HG03108 (cell line): ENCODE measurements around the gene TMEM54.

Experiments used
- ATAC-seq: cut with Tn5 transposase; IDR thresholded peaks from one replicate; pipeline ENCODE4 v1.9.1; 2021; ENCODE audit warnings: moderate library complexity; ENCODE audit not compliant: unreplicated experiment

Gene TMEM54

DNA sequence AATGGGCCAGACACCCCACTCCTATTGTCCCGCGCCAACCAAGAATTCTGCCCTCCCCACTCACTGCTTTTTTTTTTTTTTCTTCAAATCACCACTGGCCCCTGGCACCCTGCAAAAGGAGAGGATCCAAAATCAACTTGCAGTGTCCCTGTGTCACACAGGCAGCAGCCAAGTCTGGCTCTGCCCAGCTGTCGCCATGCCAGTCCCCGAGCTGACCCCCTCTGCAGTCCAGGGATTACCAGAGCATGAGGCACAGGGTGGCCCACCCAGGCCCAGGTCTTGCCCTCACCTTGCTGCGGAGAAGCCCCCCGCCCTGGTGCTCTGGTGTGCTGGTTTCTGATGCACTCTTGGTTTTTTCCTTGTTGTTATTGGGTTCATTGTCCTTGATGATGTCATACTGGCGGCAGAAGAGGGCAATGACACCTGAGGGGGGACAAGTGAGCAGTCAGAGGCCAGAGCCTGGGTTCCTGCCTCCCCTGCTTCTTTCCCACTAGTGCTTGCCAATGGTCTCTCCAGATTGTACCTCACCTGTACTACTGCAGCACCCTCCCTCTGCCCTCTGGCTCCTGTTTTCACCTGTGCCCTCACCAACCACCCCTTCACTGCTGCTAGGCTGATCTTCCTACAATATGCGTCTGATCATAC is 36.7 kb downstream of the TMEM54 start:
- ATAC-seq = no peak

DNA sequence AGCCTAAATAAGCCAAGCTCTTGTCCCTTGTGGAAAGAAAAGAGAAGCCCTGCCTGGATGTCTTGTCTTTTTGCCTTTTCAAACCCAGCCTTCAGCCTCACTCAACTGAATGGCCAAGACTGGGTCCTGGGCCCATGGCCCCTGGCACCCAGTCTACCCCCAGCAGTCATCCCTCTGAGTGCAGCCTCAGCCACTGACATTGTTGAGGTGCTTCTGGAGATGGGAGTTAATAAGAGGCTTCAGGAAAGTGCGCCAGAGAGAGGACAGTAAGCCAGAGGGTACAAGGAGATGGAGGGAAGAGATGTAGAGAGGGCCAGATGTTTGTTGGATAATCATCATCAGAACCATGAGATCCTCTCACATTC is 37.3 kb downstream of the TMEM54 start:
- ATAC-seq = no peak

DNA sequence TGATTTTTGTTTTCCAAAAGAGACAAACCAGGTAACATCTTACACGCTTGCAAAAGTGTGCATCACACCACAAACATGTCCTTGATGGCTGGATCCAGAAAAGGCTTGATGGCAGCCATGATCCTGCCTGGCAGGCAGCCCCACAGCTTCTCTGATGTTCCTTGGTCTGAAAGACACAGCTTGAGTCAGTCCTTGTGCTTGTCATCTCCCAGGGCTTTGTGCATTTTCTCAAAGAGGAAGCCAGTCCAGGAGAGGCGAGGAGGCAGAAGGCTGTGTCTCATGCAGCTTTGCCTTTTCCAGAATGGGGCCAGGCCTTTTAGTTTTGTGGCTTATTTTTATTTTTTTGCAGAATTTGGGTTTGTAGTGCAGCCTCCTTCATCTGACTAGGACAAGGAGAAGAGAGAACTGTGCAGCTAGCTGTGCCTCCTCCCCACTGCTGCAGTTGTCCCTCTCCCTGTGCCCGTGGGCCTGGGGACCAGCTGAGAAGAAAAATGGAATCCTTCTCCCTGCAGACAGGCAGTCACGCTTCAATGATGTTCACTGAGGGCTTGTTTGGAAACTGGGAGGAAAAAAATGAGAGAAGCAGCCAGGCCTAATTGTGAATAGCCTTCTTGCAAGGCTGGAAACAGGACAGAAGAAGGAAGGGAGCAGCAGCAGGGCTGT is 37.8 kb downstream of the TMEM54 start:
- ATAC-seq = no peak

DNA sequence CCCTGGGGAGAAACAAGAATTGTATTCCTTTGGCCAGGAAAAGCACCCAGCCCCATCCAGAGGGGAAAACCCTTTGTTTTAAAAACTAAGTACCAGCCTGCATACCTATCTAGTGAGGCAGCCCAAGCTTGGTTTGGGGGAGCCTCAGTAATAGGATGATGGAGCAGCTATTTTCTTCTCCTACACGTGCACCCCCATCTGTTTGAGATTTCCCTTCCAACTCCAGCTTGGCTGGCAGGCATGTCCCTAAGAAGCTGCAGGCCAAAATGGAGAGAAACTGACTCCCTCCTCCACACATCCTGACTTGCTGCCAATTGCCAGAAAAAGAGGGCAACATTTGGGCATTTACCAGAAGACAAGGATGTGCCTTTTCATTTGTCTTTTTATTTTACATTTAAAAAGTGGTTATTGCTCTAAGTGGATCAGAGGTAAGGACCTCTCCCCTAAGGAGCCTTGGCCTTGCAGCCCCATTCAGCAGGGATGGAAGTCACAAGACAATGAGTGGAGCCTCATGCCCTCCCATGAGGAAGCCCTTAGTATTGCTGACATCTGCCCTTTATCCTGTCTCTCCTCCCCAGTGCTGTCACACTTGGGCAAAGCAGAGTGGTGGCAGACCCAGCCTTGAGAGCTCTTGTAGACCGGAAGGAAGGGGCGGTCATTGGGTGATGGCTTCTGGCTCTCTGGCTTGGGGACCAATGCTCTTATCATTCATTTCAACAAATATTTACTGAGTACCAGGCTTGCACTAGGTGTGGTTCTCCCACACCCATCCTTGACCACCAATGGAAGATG is 39.1 kb downstream of the TMEM54 start:
- ATAC-seq = no peak

DNA sequence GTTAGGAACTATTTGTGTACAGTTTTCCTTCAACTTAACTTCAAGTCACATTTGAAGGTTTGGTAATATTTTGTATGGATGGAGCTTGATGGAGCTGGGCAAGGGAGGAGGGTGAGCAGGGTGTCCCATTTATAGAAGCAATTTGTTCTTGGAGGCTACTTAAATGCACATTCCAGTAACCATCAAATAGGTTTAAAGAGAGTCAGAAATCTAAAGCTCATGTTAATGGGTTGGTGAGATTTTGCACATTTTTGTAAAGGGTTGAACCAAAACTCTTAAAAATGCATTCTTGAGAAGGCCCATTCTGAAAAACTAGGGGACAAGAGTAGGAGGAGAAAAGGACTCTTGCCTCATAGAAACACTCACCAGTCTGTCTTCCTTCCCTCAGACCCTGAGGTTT is 40.6 kb downstream of the TMEM54 start:
- ATAC-seq = no peak

DNA sequence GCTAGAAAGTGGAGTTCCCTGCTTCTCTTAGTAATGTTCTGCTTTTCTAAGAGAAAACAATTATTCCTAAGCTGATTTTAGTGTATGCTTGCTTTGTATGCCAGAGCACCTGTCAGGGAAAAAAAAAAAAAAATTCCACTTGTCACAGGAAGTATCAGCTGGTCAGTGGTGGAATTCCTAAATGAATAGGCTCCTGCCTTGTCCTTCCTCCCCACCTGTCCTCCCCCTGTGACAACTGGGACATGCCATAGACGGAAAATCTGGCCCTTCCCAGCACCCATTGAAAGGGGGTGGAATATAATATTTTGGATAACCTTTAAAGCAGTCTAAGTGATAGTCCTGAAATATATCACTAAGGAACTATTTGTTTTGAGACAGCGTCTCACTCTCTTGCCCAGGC is 41.3 kb downstream of the TMEM54 start:
- no peak for ATAC-seq

DNA sequence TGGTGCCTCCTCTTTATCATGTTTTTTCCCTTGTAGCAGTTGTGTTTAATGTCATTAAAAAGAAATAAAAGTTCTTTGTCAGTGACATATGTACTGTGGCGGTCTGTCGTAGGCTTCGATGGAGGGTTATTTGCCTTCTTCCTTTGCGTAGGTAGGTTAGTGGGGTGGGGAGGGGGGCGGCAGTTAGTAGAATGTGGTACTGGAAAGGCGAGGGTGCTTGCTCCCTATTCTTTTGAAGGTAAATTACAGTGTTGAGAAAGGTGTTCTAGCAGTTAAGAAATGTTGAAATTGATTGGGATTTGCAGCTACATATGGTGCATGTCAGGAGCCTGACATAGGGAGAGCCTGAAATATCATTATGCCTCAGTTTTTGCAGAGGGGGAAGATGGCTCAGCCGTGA is 42.4 kb downstream of the TMEM54 start:
- no peak for ATAC-seq

DNA sequence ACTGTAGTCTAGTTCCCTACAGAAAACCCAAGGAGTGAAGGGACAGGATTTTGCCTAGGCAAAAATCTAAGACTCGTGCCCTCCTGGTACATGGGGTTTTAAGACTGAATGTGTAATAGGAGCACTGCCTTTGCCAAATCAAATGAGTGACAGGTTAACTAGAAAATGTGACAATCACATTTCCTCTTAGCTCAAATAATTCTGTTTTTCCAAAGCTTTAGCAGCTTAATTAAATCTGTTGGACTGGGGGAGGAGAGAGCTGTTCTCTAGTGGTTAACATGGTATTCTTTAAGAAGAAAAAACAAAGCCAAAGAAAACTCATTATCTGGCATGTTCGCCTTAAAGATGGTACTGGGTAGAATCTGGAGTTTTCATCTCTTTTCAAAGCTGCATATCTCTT is 43.1 kb downstream of the TMEM54 start:
- ATAC-seq = no peak

DNA sequence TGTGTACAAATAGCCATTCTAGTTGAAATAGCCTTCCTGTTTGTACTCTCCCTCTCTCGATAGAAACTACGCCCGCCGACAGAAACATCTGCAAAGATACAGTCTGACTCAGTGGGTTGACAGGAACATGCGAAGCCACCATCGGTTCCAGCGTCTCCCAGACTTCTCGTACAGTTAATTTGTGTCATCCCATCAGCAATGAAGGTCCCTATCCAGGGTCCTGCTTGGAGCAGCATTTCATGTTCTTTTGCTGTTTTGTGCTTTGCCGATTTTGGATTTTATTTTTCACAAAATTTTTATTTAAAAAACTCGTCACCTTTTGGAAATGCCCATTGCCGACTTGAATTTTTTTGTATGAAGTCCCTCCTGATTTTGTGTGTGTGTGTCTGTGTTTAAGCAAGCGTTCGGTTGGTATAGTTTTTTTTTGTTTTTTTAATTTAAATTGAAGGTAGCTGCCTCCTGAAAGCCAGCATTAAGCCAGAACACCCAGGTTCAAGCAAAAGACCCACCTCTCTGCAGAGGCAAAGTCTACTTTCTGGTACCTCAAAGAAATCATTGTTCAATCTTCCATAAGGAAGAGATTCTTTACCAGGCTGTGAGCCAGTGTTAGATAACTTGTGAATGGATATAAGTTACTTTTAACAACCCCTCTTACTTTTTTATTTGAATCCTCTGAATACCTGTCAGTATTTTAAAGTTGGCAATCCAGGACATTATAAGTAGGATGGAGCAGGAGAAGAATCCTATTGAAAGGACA is 45.1 kb downstream of the TMEM54 start:
- no peak for ATAC-seq

DNA sequence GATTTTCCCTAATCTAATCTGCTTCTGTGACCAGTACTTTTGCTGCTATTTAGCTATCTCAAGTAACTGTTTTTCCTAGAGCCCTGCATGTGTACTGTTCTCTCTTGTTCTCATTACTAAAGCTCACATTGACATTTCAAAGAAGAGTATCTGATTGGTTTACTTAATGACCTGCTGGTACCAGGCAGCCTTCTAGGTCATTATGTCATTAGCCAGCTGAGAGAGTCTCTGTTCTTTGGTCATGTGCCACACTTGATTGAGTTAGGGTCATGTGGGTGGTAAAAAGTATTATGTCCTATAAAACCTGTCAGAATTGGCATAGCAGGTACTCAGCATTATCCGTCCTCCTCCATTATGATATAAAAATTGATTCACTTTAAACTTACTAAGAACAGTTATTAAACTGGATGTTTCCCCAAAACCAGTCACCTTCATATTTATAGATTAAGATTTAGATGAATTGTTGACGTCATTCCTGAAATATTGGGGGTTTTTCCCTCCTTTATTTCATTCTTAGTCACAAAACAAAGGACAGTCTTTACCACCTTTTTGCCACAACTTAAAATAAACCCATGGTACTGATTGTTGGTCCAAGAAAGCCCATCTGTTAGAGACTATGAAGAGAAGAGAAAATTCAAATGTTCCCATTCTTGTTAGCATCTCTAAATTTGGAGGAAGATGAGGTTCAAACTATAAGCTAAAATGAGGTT is 52.7 kb downstream of the TMEM54 start:
- no peak for ATAC-seq
